SK-N-MC (cell line): ENCODE measurements around the gene CHN1.

ENCODE experiments used
- EZH2 ChIP-seq: fragments of 200-600 bp; sonication (generic); IDR thresholded peaks from one replicate; pipeline ENCODE4 v1.6.1; 2017; ENCODE audit warnings: antibody characterized with exemption
- FOXP2 ChIP-seq: optimal IDR thresholded peaks from 2 replicates; pipeline ENCODE3; 2011; ENCODE audit warnings: mild to moderate bottlenecking, moderate library complexity; ENCODE audit not compliant: insufficient read depth; ENCODE audit errors: extremely low read length, control extremely low read depth
- POLR2AphosphoS5 ChIP-seq: IDR thresholded peaks from 2 replicates; pipeline ENCODE4 v1.6.1; 2012; ENCODE audit warnings: mild to moderate bottlenecking, low read depth, low read length, borderline replicate concordance

DNA sequence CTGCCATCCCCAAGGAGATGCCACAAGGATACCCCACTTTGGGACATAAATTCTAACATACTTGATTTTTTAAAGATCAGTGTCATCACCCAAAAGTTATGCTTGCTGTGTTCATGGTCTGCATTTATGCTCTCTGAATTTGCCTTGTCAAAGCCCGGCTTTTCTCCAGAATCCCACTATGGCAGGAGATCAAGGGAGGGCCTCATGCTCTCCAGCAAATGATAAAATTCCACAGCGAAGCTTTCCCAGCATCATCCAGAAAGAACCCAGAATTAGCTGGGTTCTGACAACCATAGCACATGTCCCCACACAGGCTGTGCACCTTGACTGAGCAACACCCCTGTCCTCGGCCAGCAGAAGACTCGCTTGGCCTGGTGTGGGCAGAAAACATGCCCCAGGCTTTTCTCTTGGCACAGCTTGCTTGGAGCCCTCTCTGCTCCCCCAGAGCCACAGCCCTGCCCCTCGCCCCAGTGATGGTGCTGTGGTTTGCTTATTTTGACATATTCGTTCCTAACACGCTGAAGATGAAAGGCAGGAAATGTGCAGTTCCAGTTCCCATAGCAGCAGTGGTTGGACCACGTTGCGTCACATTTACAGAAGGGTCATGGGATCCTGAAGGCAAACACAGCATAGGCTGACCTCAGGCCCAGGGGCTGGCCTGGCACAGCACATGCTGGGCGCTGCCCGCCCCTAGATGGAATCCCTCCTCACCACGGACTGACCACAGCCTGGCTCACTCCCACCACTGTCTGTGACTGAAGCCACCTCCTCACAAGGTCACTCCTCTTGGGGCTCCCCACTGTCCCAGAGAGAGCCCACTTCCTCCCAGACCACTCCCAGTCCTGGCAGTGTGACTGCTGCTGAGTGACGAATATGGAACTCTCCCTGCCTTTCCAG, 226.8 kb downstream of the CHN1 start:
- TF ChIP-seq EZH2 (no peak), POLR2AphosphoS5 (no peak), FOXP2 (no peak)
